Neural crest cell (in vitro differentiated cells): ENCODE results near the gene GABRG3. TPM values are rescaled to one million over a fixed set of nuclear protein-coding genes. Genes with fewer than 3 reads are reported as not detected.

Experiments
- DNase-seq: peaks from one replicate; pipeline ENCODE4 v3.0.0; 2021; ENCODE audit warnings: low read depth, mixed read lengths, low spot score
- H3K27ac Mint-ChIP-seq: one replicate; pipeline ENCODE4 v1.8.0; 2021; ENCODE audit warnings: mild to moderate bottlenecking, mixed read lengths; ENCODE audit not compliant: unreplicated experiment
- H3K27me3 Mint-ChIP-seq: 2 replicates; pipeline ENCODE4 v1.8.0; 2021; ENCODE audit warnings: low read depth, mild to moderate bottlenecking, mixed read lengths
- H3K36me3 Mint-ChIP-seq: 2 replicates; pipeline ENCODE4 v1.8.0; 2021; ENCODE audit warnings: low read depth, mild to moderate bottlenecking, mixed read lengths
- H3K4me1 Mint-ChIP-seq: 2 replicates; pipeline ENCODE4 v1.8.0; 2021; ENCODE audit warnings: mixed read lengths
- H3K4me3 Mint-ChIP-seq: one replicate; pipeline ENCODE4 v1.8.0; 2021; ENCODE audit warnings: mild to moderate bottlenecking, mixed read lengths
- H3K9me3 Mint-ChIP-seq: 2 replicates; pipeline ENCODE4 v1.8.0; 2021; ENCODE audit warnings: mixed read lengths
- total RNA-seq: library from RNA; stranded (reverse); gene quantifications from 2 replicates; pipeline ENCODE4 v1.2.1, GENCODE V29; 2021
- TF ChIP-seq, protein P1 (sequence below): fragments of 200-600 bp; sonication (generic); conservative IDR thresholded peaks from 2 replicates; pipeline ENCODE4 v1.5.0; 2021; ENCODE audit warnings: antibody characterized with exemption, mild to moderate bottlenecking

GABRG3 gene
- total RNA-seq, 1 donor from 2014 or later, result 4.5 TPM

DNA sequence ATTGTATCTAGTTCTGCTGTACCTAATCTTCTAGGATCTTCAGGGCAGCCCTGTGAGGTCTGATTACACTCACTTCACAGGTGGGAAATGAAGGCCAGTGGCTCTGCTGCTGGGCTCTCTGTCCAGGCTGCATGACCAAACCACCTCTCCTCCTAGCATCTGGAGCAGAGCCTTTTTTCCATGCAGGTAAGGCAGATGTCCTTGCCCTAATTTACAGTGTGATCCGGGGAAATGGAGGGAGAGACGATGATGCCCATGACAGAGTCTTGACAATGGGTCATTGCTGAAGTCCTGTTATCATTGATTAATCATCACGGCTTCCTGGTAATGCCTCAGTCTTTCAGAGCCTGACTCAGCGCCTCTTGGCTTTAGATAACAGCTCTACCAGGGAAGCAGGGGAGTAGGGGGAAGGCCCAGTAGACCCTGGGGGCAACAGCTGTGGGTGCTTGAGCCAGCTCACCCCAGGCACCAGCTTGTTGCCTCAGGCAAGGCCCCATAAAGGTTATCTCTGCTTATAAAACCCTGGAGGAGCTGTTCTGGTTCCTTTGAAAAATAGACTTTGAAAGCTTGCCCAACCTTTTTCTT, 153.4 kb downstream of the GABRG3 start:
- Mint-ChIP-seq H3K4me3 (no peak overlapping the region), H3K36me3 (no peaks in the 10 kb centered on the region), H3K9me3 (peaks cover 2% of the 10 kb centered on the region), H3K27me3 (no peaks in the 10 kb centered on the region), H3K27ac (no peak overlapping the region), H3K4me1 (peaks cover 8% of the 10 kb centered on the region)
- no peak for DNase-seq
- TF ChIP-seq, protein P1, sequence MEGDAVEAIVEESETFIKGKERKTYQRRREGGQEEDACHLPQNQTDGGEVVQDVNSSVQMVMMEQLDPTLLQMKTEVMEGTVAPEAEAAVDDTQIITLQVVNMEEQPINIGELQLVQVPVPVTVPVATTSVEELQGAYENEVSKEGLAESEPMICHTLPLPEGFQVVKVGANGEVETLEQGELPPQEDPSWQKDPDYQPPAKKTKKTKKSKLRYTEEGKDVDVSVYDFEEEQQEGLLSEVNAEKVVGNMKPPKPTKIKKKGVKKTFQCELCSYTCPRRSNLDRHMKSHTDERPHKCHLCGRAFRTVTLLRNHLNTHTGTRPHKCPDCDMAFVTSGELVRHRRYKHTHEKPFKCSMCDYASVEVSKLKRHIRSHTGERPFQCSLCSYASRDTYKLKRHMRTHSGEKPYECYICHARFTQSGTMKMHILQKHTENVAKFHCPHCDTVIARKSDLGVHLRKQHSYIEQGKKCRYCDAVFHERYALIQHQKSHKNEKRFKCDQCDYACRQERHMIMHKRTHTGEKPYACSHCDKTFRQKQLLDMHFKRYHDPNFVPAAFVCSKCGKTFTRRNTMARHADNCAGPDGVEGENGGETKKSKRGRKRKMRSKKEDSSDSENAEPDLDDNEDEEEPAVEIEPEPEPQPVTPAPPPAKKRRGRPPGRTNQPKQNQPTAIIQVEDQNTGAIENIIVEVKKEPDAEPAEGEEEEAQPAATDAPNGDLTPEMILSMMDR, result no peak

- Mint-ChIP-seq H3K27me3 (no peaks in the 10 kb centered on the region), H3K36me3 (no peaks in the 10 kb centered on the region), H3K9me3 (no peaks in the 10 kb centered on the region), H3K4me3 (no peak overlapping the region), H3K4me1 (peaks cover 8% of the 10 kb centered on the region), H3K27ac (no peak overlapping the region)
- TF ChIP-seq, protein P1, result no peak
- DNase-seq, result no peak
These were observed 154.2 kb downstream of the GABRG3 start for GRCh38 chr15:27125185-27125584.

GRCh38 chr15:27126449-27126848, 155.5 kb downstream of the GABRG3 start:
- peaks cover 7% of the 10 kb centered on the region for H3K9me3 Mint-ChIP-seq
- no peak overlapping the region for H3K27ac Mint-ChIP-seq
- peaks cover 3% of the 10 kb centered on the region for H3K36me3 Mint-ChIP-seq
- TF ChIP-seq, protein P1, result no peak
- no peak for DNase-seq
- peaks cover 8% of the 10 kb centered on the region for H3K4me1 Mint-ChIP-seq
- no peaks in the 10 kb centered on the region for H3K27me3 Mint-ChIP-seq
- no peak overlapping the region for H3K4me3 Mint-ChIP-seq

DNA sequence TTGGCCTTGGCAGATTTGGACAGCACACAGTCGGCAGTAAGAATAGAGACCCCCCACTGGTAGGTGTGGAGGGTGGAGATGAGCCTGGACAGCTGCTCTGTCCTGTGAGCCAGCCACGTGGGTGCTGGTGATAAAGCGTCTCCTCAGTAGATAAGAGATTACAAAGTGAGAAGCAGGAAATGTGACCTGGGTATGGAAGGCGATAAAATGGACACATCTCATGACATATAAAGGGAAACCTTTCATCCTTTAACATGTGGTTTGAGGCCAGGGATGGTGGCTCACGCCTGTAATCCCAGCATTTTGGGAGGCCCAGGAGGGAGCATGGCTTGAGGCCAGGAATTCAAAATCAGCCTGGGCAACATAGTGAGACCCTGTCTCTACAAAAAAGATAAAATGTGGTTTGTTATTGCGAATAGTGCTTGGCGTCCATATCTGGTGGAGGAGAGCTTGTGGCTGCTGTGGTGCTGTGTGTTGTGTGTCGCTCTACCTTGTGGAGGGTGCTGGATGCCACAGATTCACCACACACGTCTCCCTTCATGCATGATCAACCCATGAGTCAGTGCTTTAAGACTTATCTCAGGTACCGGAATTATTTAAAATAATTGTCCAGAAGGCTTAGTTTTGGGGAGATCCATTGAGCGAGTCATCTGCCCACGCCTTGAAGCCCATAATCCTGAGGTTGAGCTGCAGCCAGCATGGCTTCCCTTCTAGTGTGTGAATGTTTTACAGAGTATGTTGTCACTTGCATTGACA, 157.0 kb downstream of the GABRG3 start:
- no peaks in the 10 kb centered on the region for H3K27me3 Mint-ChIP-seq
- no peak overlapping the region for H3K4me3 Mint-ChIP-seq
- DNase-seq, result no peak
- peaks cover 10% of the 10 kb centered on the region for H3K9me3 Mint-ChIP-seq
- H3K4me1 Mint-ChIP-seq, result peaks cover 8% of the 10 kb centered on the region
- peaks cover 3% of the 10 kb centered on the region for H3K36me3 Mint-ChIP-seq
- no peak overlapping the region for H3K27ac Mint-ChIP-seq
- TF ChIP-seq, protein P1, result no peak

DNA sequence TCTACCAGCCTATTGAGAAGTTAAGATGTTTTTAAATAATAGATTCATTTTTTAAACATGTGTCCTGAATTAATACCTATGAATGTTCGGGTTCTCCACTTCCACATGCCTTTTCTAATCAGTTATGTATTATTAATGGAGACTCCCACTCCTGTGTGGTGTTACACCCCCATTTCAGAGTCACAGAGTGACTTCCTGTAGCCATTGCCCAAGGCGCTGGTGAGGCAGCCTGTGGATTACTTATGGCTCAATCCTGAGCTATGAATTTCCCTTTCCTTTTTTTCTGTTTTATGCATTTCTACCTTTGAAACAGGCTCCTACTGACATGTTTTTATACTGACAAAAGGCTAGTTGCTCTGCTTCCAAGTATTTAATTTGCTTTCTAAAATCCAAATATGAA, 162.3 kb downstream of the GABRG3 start:
- no peak for DNase-seq
- TF ChIP-seq, protein P1, result no peak
- Mint-ChIP-seq H3K36me3 (peaks cover 3% of the 10 kb centered on the region), H3K27me3 (no peaks in the 10 kb centered on the region), H3K4me3 (no peak overlapping the region), H3K27ac (no peak overlapping the region), H3K4me1 (no peaks in the 10 kb centered on the region), H3K9me3 (peaks cover 12% of the 10 kb centered on the region)
